Transverse colon (tissue), 4 donors: Measurements from ENCODE around the gene POU3F2. TPM values are rescaled to one million over a fixed set of nuclear protein-coding genes. Genes with fewer than 3 reads are reported as not detected.

Source experiments
- DNase-seq: peaks from one replicate; pipeline ENCODE4 v3.0.0-alpha.2; 2019
- H3K27ac ChIP-seq, 4 donors: fragments of 200-600 bp; sonication (generic); 2 replicates each; pipeline ENCODE4 v1.5.1; 2016 to 2018; ENCODE audit warnings: inconsistent platforms in 4 of 4
- H3K27me3 ChIP-seq: fragments of 200-600 bp; sonication (generic); 2 replicates; pipeline ENCODE4 v1.5.1; 2017; ENCODE audit warnings: inconsistent platforms
- H3K36me3 ChIP-seq, 4 donors: fragments of 200-600 bp; sonication (generic); 2 replicates each; pipeline ENCODE4 v1.5.1; 2017 to 2019; ENCODE audit warnings: inconsistent platforms in 4 of 4
- H3K4me1 ChIP-seq, 4 donors: fragments of 200-600 bp; sonication (generic); 2 replicates each; pipeline ENCODE4 v1.5.1; 2017 to 2020; ENCODE audit warnings: inconsistent platforms in 4 of 4
- H3K4me3 ChIP-seq, 4 donors: fragments of 200-600 bp; sonication (generic); 1 replicate in 1 of 4; 2 replicates in 3 of 4; pipeline versions ENCODE4 v1.5.1 to v1.6.1; 2017 to 2019; ENCODE audit warnings: inconsistent platforms in 4 of 4
- H3K9me3 ChIP-seq, 2 donors: fragments of 200-600 bp; sonication (generic); 2 replicates each; pipeline ENCODE4 v1.5.1; 2017 to 2019; ENCODE audit warnings: inconsistent platforms in 2 of 2
- CTCF ChIP-seq, 5 experiments: fragments of 200-600 bp in 3 of 5; fragments of 450-650 bp in 2 of 5; sonication (generic) in 3 of 5; IDR thresholded peaks; 1 replicate in 2 of 5; 2 replicates in 3 of 5; pipeline ENCODE4 v1.5.1; 2016 to 2017; ENCODE audit warnings: antibody characterized with exemption in 5 of 5, inconsistent platforms in 3 of 5, mild to moderate bottlenecking in 2 of 5, moderate library complexity in 1 of 5
- EP300 ChIP-seq: sonication (generic); formaldehyde crosslinking; IDR thresholded peaks from one replicate; pipeline ENCODE4 v1.6.1; 2017; ENCODE audit warnings: antibody characterized with exemption, low read depth
- POLR2A ChIP-seq: fragments of 450-650 bp; IDR thresholded peaks from one replicate; pipeline ENCODE4 v1.6.1; 2016; ENCODE audit warnings: antibody characterized with exemption, mild to moderate bottlenecking, moderate library complexity
- POLR2AphosphoS5 ChIP-seq, 3 donors: sonication (generic); formaldehyde crosslinking; IDR thresholded peaks; one replicate each; pipeline ENCODE4 v1.6.1; 2016; ENCODE audit warnings: antibody characterized with exemption in 3 of 3
- whole genome bisulfite sequencing, 2 donors: methylation state at CpG; one replicate each; pipeline ENCODE4 v1.1.5; 2018; ENCODE audit warnings: low coverage in 1 of 2; 5-methylcytosine and 5-hydroxymethylcytosine counted together
- in situ Hi-C, 4 donors: fragments of 200-750 bp; cut with MboI; loops; one replicate each; pipeline versions ENCODE4 v1.15.0 to v1.15.1; 2017; ENCODE audit warnings: low sequenced_read_pairs in 3 of 4, low pct_ligation_motif_present in 1 of 4, low pct_unique_long_range_greater_than_20kb in 1 of 4
- intact Hi-C: fragments of 100-400 bp; cut with DNase I; formaldehyde crosslinking; loops from one replicate; pipeline ENCODE4 v1.15.1; 2023; ENCODE audit warnings: low total_unique reads
- total RNA-seq, 4 donors: library from RNA; depleted of rRNA; stranded (reverse); fragments of >200 nt; gene quantifications; one replicate each; pipeline ENCODE4 v1.1.0, GENCODE V29; 2016

Gene POU3F2
- total RNA-seq, 4 donors from 2014 or later = not detected

DNA sequence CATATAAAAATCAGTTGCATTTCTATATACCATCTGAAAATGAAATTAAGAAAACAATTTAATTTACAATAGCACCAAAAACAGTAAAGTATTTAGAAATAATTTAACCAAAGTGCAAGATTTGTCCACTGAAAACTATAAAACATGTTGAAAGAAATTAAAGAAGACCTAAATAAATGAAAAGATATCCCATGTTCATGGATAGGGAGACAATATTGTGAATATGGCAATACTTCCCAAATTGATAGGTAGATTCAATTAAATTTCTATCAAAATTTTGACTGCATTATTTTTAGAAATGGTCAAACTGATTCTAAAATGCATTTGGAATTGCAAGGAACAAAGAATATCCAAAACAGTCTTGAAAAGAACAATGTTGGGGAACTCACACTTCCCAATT, 17.6 kb upstream of the POU3F2 start:
- Histone ChIP-seq H3K4me3 (no peak overlapping the region), H3K27me3 (peaks cover 42% of the 10 kb centered on the region), H3K36me3 (no peaks in the 10 kb centered on the region), H3K27ac (no peak overlapping the region), H3K4me1 (no peaks in the 10 kb centered on the region), H3K9me3 (no peaks in the 10 kb centered on the region)
- TF ChIP-seq POLR2A = no peak
- no peak for TF ChIP-seq EP300
- no peak for TF ChIP-seq CTCF (IDR thresholded peaks at IDR 0.05)
- TF ChIP-seq POLR2AphosphoS5 (IDR thresholded peaks at IDR 0.05) = no peak
- DNase-seq = no peak
- intact Hi-C loops (no loop called here), in situ Hi-C loops (no loop called here)

DNA sequence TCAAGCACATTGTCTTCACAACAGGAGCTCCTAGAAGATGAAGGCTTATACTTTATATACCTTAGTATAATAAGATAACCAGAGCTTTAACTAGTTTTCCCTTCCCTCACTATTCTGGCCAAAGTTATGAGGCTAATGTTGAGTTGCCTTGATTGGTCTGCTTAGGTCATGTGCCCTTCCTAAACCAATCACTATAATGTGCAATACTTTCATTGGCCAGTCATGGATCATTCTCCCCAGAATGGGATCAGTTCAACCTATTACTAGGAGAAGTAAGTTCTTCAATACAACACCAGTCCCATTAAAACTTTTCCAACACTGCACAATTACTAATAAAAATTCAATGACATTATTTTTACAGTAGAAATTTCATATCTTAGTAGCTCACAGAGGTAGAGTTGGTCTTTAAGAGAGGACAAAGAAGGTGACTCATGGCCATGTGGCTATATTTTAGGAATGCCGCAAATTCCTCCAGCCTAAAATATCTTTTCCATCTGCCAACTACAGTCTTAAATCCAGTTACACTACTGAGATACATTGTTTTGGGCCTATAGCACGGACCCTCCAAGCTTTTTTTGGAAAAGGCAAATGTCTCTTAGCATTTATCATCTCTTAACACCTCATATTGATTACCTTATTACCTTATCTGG, 12.5 kb upstream of the POU3F2 start:
- no peaks in the 10 kb centered on the region for H3K9me3 ChIP-seq
- in situ Hi-C loops = no loop called here
- no peak overlapping the region for H3K27ac ChIP-seq
- 75 to 76% methylated on average over 2 of the region's 2 CpGs for WGBS, 2 donors
- intact Hi-C loops = no loop called here
- H3K36me3 ChIP-seq = no peaks in the 10 kb centered on the region
- peaks cover 85% of the 10 kb centered on the region for H3K27me3 ChIP-seq
- TF ChIP-seq CTCF (IDR thresholded peaks at IDR 0.05) = no peak
- TF ChIP-seq POLR2A = no peak
- no peak for TF ChIP-seq EP300
- no peak for TF ChIP-seq POLR2AphosphoS5 (IDR thresholded peaks at IDR 0.05)
- H3K4me3 ChIP-seq = no peak overlapping the region
- H3K4me1 ChIP-seq = peaks cover 0 to 13% (median 5%) of the 10 kb centered on the region in 4 donors
- DNase-seq = no peak

DNA sequence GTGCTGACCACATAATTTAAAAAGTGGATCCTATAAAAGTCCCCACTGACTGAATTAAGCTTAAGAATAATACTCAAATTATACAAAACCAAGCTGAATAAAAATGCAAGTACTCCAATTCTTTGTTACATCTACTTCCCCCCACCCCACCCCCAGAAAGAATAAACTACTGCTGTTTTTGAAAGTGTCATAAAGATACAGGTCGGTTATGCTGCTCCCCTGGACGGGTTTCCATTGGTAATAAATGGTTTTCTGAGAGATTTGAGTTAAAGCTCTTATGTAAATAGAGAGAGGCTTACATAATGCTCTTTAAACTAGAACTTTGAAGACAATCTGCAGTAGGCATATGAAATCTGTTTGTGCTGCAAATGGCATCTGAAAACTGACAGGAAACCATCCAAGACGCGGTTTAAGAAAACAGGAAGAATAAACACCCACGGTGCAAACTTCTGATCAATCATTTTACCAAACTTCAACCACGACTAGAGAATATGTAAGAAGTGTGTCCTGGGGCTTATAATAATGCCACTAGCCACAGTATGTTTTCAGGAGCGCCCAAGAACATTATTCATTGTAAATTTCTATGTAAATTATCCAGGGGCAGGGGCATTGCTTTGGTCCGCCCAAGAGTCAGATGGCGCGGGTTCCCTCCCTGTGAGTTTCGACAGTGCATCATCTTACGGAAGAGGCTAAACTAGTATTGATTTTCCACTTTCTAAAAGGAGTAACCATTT, 10.8 kb upstream of the POU3F2 start:
- WGBS, 2 donors = 14 to 20% methylated on average over 11 to 12 of the region's 12 CpGs
- no peak overlapping the region for H3K4me3 ChIP-seq
- H3K4me1 ChIP-seq = peaks cover 0 to 19% (median 5%) of the 10 kb centered on the region in 4 donors
- H3K36me3 ChIP-seq = no peaks in the 10 kb centered on the region
- no peaks in the 10 kb centered on the region for H3K9me3 ChIP-seq
- DNase-seq = no peak
- no peak overlapping the region for H3K27ac ChIP-seq
- intact Hi-C loops = no loop called here
- in situ Hi-C loops = no loop called here
- peaks cover 92% of the 10 kb centered on the region for H3K27me3 ChIP-seq
- TF ChIP-seq EP300 = no peak
- no peak for TF ChIP-seq POLR2A
- TF ChIP-seq POLR2AphosphoS5 (IDR thresholded peaks at IDR 0.05) = no peak

DNA sequence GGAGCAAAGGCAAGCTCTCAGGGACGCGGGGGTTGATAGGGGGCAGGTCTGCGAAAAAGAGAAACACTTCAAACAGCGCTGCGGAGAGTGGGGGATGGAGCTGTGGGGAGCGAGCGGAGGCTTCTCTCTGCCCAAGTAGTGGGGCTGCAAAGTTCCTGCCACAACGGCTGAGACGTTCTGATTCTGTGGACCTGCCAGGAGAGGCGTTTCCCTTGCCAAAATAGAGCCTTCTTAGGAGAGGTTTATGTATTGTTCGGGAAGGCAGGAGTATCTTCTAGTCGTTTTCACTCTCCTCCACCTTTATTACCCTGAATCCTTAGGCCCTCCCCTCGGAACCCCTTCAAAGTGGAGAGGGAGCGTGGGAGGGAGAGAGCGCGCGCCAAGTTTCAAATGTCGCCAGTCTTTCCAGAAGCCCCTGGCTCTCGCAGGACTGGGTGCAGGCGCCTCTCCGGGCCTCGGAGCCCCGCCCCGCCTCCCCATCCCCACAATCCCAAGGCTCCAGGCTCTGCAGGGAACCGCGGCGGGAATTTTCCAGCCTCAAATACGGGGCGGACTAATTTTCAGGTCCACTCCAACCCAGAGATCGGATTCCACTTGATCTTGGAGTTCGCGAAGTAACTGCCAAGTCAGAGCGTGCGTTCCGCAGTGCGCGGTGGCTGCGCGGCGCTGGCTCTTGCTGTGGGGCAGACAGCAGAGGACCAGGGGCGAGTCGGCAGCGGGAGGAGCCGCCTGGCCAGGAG, 10.0 kb upstream of the POU3F2 start:
- no peak for DNase-seq
- WGBS, 2 donors = 15 to 28% methylated on average over 7 to 42 of the region's 44 CpGs
- TF ChIP-seq CTCF (IDR thresholded peaks at IDR 0.05) (no peak), POLR2AphosphoS5 (IDR thresholded peaks at IDR 0.05) (no peak), EP300 (no peak), POLR2A (no peak)
- no peaks in the 10 kb centered on the region for H3K9me3 ChIP-seq
- H3K27ac ChIP-seq = no peak overlapping the region
- in situ Hi-C loops (no loop called here), intact Hi-C loops (no loop called here)
- H3K36me3 ChIP-seq = no peaks in the 10 kb centered on the region
- no peak overlapping the region for H3K4me3 ChIP-seq
- H3K4me1 ChIP-seq = peaks cover 0 to 19% (median 5%) of the 10 kb centered on the region in 4 donors
- peaks cover 95% of the 10 kb centered on the region for H3K27me3 ChIP-seq
